Stomach (tissue), 4 donors: ENCODE results near the gene KRTAP9-7.

Experiments used
- CTCF ChIP-seq, 7 experiments: fragments of 450-650 bp in 4 of 7; fragments of 200-600 bp in 3 of 7; sonication (generic) in 3 of 7; IDR thresholded peaks; one replicate each; pipeline ENCODE4 v1.5.1; 2016 to 2019; ENCODE audit warnings: antibody characterized with exemption in 7 of 7, control low read depth in 2 of 7, mild to moderate bottlenecking in 1 of 7
- EP300 ChIP-seq: sonication (generic); formaldehyde crosslinking; IDR thresholded peaks from one replicate; pipeline ENCODE4 v1.6.1; 2017; ENCODE audit warnings: antibody characterized with exemption
- POLR2A ChIP-seq, 4 donors: fragments of 450-650 bp; IDR thresholded peaks; one replicate each; pipeline ENCODE4 v1.6.1; 2016; ENCODE audit warnings: antibody characterized with exemption in 4 of 4, control low read depth in 2 of 4, mild to moderate bottlenecking in 1 of 4, moderate library complexity in 1 of 4
- POLR2AphosphoS5 ChIP-seq, 3 donors: sonication (generic); formaldehyde crosslinking; IDR thresholded peaks; one replicate each; pipeline ENCODE4 v1.6.1; 2016; ENCODE audit warnings: antibody characterized with exemption in 3 of 3

- TF ChIP-seq POLR2AphosphoS5 (IDR thresholded peaks at IDR 0.05) (no peak), CTCF (IDR thresholded peaks at IDR 0.05) (no peak), POLR2A (IDR thresholded peaks at IDR 0.05) (no peak), EP300 (no peak)
Measured at GRCh38 chr17:41284043-41284442, 8.5 kb downstream of the KRTAP9-7 start.
